Measurements from ENCODE around the gene TUBB.

The TUBB gene

DNA sequence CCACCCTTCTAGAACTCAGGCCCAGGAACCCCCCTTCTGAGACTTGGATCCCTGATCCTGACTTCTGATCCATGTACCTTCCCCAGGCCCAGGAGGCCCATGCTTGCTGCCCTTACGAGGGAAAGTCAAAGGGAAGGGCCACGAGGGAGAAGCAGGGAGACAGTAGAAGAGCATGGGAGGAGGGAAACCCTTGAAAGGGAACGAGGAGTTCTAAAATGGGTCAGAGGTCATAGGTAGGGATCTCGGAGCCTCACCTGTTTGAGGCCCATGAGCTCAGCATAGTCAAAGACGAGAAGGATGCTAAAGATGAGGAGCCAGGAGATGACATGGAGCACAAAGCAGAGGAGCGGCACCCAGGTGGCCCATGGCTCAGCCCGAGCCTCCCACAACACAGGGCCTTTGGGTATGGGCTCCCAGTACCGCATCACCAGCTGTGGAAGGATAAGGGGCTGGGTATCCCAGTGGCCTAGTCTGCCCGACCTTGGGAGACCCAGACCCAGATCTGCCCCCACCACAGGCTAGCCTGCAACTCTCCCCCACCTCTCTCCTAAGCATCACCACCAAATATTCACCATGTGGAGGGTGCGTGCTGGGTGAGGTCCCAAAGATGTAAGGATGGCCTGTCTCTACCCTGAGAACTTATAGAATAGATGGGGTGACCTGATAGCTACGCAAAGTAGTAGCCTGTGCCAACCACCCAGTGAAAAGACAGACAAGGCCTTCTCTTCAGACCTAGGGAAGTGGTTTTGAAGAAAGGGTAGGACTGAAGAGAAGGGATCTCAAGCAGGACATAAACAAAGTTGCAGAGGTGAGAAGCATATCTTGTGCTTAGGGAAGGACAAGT, 30.9 kb upstream of the TUBB start:
- peak overlapping the region; percentile 70 for H3K4me3 ChIP-seq (ENCODE audit: low read depth, low read length)
- TF ChIP-seq, protein P1, sequence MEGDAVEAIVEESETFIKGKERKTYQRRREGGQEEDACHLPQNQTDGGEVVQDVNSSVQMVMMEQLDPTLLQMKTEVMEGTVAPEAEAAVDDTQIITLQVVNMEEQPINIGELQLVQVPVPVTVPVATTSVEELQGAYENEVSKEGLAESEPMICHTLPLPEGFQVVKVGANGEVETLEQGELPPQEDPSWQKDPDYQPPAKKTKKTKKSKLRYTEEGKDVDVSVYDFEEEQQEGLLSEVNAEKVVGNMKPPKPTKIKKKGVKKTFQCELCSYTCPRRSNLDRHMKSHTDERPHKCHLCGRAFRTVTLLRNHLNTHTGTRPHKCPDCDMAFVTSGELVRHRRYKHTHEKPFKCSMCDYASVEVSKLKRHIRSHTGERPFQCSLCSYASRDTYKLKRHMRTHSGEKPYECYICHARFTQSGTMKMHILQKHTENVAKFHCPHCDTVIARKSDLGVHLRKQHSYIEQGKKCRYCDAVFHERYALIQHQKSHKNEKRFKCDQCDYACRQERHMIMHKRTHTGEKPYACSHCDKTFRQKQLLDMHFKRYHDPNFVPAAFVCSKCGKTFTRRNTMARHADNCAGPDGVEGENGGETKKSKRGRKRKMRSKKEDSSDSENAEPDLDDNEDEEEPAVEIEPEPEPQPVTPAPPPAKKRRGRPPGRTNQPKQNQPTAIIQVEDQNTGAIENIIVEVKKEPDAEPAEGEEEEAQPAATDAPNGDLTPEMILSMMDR (IDR thresholded peaks at IDR 0.05; ENCODE audit: low read depth, low read length), result no peak

DNA sequence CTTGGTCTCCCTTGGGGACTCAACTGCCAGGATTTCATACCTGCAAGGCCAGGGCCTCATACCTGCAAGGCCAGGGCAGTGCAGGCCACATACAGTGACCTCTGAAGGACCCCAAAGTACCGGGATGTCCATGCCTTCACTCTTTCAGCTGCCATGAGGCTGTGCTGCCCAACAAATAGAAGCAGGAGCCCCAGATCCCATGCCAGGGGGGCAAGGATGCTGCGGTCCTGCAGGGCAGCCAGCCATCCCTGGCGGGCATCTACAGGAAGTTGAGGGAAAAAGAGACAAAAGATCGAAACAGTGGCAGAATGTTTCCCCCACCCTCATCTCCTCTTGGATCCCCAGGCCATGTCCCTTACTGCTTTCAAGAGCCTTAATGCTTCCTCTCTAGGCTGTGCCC, 30.2 kb upstream of the TUBB start:
- TF ChIP-seq, protein P1 (IDR thresholded peaks at IDR 0.05; ENCODE audit: low read depth, low read length), result no peak
- peak overlapping the region; percentile 70 for H3K4me3 ChIP-seq (ENCODE audit: low read depth, low read length)

GRCh38 chr6:30690403-30691207, 29.5 kb upstream of the TUBB start, which contains the start of gene NRM:
TSS of gene NRM (minus strand) at chr6:30690984. CDS start at chr6:30690974, 10 bp downstream.
- TF ChIP-seq, protein P1 (IDR thresholded peaks at IDR 0.05; ENCODE audit: low read depth, low read length), result no peak
- peak within 1 kb of the TSS; percentile 70 for H3K4me3 ChIP-seq (ENCODE audit: low read depth, low read length)

- TF ChIP-seq, protein P1 (IDR thresholded peaks at IDR 0.05; ENCODE audit: low read depth, low read length), result no peak
- peak overlapping the region; percentile 70 for H3K4me3 ChIP-seq (ENCODE audit: low read depth, low read length)
Observed at GRCh38 chr6:30691208-30691847, 28.8 kb upstream of the TUBB start.

- TF ChIP-seq, protein P1 (IDR thresholded peaks at IDR 0.05; ENCODE audit: low read depth, low read length), result no peak
- H3K4me3 ChIP-seq (ENCODE audit: low read depth, low read length), result no peak overlapping the region
Observed at GRCh38 chr6:30696432-30696831, 23.7 kb upstream of the TUBB start.

DNA sequence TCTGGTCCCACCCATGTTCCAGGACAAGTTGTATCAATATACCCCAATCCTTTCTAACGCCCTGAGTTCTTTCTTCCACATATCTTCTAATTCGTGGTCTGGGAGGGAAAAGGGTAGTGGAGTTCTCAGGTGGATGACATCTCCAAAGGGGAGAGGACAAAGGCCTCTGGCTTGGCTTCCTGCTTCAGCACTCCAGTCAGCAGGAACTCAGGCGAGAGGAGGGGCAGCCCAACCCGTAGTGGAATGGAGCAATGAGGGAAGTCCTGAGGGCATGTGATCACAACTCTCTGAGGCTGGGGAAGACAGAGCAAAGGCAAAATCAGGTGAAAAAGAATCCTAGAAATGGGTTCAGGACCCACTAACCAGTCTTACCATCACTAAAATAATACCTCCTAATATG, 19.8 kb upstream of the TUBB start:
- TF ChIP-seq, protein P1 (IDR thresholded peaks at IDR 0.05; ENCODE audit: low read depth, low read length), result no peak
- no peak overlapping the region for H3K4me3 ChIP-seq (ENCODE audit: low read depth, low read length)

Data from WI38 (cell line).